GM19452 (cell line): ENCODE results near the gene EPHB2.

ENCODE experiments used
- ATAC-seq: cut with Tn5 transposase; IDR thresholded peaks from one replicate; pipeline ENCODE4 v1.9.1; 2021; ENCODE audit not compliant: unreplicated experiment

Gene EPHB2

GRCh38 chr1:22721122-22721873 lies 10.7 kb downstream of the EPHB2 start:
- no peak for ATAC-seq

DNA sequence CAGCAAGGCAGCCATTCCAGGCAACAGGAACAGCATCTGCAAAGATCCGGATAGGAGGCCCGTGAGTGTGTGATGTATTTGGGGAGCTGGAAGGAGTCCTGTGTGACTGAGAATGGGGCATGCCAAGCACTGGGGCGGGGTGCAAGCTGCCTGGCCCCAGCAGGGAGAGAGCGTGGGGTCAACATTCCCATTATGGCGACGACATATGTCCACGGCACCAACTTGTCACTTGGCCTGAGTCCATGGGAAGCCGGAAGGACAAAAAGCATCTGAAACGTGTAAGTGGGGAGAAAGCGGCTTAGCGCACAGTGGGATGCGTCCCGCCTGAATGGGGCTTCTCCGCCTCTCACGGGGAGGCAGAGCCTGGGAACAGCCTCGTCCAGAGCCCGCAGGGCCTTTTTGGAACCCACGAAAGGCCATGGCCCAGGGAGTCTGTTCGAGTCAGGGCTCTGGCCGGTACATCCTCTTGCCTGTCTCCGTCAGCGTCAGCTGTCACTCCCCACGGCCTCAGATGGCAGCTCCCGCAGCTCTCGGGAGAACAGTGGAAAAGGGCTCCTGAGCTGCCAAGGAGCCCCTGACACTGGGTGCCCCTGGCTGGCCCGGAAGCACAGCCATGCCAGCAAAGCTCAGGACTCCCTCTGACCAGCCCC lies 12.4 kb downstream of the EPHB2 start:
- no peak for ATAC-seq

- no peak for ATAC-seq
Observed at GRCh38 chr1:22727873-22728272, 17.2 kb downstream of the EPHB2 start.

DNA sequence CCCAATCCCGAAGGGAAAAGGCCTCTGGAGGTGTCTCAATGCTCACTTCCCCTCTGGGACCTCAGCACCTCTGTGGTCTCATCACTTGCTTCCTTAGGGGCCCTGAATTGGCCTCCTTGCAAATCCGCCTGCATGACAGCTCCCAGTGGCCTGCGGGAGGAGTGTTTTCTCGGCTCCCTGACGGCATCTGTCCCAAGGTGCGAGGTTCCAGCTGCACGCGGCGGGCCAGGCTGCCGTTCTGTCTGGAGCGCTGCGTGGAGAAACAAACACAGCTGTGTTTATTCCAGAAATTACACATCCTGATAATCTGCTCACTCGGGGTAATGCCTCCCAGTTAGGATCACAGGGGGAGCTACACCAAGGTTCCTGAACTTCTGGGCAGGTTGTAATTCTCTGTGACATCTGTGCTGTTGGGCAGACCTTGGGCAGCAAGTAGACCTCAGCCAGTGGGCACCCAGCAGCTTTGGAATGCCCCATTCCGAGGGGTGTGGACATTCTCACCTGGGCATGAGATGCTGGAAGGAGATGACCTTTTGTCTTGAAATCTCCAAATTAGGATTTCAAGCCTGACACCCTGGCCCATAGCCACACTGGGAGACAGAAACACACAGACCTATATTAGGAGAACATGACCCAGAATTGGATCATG lies 18.2 kb downstream of the EPHB2 start:
- no peak for ATAC-seq

DNA sequence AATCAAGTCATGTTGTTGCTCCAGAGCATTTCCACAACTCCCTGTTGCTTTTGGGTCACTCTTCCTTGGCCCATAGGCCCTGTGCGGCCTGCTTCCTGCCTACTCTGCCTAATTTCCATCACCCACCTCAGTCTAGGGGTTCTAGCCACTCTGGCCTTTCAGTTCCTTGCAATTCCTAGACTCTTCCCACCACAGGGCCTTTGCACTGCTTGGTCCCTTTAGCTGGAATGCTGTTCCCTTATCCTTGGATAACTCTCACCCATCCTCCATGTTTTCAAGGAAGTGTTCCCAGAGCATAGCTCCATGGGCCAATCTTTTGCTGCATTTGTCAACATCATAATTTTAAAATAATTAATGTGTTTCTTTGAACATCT lies 18.7 kb downstream of the EPHB2 start:
- ATAC-seq: no peak

DNA sequence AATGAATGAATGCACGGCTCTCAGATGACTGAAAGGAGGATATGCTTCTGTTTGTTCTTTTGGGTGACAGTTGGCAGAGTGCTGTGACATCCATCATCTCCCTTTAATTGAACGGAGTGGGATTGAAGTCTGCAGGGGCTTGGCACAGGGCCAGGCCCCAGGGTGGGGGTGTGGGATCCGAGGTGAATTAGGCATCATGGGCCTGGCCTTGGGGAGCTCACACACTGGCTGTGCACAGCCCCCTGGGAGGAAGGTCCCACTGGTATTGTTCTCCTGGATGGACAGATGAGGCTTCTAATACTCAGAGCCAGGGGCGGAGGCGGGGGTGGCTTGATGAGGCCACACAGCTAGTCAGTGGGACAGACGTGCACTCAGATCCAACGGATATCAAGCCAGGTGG lies 19.3 kb downstream of the EPHB2 start:
- ATAC-seq: no peak

DNA sequence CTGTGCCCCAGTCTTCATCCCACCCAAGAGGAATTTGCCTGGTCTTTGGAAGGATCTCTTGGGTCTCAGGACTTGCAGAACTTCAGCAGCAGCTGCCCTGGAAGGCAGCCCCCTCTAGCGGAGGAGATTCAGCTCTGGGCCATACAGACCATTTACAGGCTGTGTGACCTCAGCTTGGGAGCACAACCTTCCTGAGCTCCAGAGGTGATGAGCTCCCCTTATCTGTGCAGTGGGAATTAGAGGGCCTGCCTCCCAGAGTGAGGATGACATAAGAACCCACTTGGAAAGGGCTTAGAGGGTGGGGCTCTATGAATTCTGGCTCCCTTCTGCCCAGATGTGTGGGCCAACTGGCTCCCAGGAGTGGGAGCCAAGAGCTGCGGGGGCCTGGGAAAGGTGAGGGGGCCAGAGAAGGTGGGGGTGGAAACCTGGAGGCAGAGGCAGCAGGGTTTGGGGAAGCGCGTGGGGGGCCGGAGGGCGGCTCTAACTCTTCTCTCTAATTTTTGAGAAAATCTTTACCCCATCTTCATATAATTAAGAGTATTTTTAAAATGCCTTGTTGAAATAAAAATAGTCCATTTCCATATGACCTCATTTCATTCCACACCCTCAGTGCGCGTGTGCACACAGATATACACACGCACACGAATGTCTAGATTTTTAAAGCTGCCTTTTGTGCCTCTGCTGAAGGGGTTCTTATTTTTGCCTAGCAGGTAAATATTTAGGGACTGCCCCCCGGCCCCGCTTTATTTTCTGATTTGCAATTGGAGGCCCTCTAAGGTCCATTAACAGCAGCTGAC lies 21.5 kb downstream of the EPHB2 start:
- no peak for ATAC-seq

DNA sequence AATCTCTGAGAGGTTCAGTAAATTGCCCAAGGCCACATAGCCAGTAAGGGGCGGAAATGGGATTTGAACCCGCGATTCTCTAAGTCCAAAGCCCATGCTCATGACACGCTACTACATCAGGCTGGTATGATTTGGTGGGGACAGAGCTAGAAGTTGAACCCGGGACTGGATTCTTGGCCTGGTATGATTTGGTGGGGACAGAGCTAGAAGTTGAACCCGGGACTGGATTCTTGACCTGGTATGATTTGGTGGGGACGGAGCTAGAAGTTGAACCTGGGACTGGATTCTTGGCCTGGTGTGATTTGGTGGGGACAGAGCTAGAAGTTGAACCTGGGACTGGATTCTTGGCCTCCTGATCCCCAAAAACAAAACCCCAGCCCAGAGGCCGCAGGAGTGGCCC lies 23.0 kb downstream of the EPHB2 start:
- no peak for ATAC-seq

DNA sequence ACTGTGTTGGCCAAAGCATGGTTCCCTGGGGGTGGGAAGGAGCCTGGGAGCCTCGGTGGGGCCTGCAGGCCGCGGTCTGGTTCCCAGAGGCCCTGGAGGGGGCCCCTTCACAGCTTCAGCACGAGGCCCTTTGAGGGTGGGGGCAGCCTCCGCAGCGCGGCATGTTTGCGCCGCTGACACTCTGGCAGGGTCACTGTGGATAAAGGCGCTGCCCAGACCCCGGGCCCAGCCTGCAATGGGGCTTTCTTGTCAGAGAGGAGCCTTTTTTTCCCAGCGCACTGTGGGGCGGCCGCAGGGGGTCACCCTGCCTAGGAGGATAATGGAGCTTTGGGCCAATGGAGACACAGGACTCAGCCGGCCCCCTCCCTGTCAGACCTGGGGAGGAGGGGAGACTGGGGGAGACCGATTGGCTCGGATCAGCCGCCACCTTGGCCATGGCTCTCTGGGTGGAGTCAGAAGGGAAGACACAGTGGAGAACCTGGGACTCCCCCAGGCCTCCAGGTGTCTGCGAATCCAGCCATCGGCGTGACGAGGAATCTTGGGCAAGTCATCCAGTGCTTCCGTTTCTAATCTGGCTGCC lies 26.0 kb downstream of the EPHB2 start:
- ATAC-seq: no peak

DNA sequence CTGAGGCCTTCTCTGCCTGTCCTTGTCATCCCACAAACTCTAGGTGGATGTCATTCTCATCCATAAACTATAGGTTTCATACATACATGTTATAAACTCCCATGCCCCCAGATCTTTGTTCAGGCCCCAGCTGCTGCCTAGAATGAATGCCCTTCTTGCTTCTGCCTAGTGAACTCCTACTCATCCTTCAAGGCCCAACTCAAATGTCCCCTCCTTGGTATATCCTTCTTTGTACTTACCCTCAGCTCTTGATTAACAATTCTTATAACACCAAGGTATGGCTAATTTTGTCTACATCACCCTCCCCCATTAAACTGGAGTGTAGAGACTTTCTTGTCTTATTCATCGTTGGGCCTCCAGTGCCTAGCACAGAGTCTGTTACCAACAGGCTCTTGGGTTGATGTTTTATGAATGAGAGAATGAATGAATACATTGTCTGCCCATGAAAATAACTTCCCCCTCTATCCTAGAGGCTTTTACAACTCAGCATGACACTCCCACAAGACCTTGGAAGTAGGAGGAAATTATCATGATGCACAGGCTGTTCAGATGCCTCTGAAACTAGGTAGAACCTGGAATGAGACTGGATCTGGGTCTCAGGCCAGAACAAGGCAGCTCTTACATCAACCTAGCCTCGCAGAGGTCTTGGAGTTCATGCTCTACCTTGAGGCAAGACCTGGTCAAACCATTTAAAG lies 26.9 kb downstream of the EPHB2 start:
- no peak for ATAC-seq

DNA sequence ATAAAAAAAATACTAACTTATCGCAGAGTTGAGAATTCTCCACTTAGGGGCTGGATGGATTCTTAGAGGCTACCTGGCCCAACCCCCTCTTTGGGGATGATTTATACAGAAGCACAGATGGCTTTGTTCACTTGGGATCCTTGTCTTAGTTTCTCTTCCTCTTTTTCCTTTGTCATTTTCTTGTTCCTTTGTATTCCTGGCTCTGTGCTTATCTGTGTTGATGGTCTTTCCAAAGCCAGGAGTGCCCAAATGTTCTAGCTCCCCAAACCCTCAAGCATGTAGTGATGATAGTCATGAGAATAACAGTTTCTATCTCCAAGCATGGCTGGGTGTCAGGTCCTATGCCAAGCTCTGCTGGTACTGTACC lies 27.4 kb downstream of the EPHB2 start:
- no peak for ATAC-seq

GRCh38 chr1:22738522-22738921 lies 27.9 kb downstream of the EPHB2 start:
- ATAC-seq: no peak

GRCh38 chr1:22739648-22740385 lies 29.2 kb downstream of the EPHB2 start:
- ATAC-seq: no peak

- ATAC-seq: no peak
Observed at GRCh38 chr1:22741118-22741517, 30.5 kb downstream of the EPHB2 start.

GRCh38 chr1:22745669-22746585 lies 35.3 kb downstream of the EPHB2 start:
- no peak for ATAC-seq

GRCh38 chr1:22747021-22747734 lies 36.5 kb downstream of the EPHB2 start:
- no peak for ATAC-seq

DNA sequence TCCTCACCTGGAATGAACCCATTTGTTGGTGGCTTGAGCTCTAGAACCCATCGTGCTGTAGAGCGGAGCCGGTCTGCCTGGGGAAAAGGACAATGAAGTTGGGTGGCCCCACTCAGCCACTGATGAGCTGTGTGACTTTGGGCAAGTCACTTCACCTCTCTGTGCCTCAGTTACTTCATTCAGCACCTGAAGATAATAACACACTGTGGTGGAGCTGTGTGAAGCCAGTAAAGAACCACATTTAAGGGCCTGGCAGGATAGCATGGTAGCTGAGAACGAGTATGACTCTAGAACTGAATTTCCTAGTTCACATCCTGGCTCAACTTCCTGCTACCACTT lies 37.1 kb downstream of the EPHB2 start:
- no peak for ATAC-seq

- no peak for ATAC-seq
Observed at GRCh38 chr1:22749503-22749902, 38.9 kb downstream of the EPHB2 start.
